Astrocyte of the spinal cord (primary cell): ENCODE data around the gene MOGAT3.

Experiments
- DNase-seq: peaks from one replicate; pipeline ENCODE4 v3.0.0; 2011; ENCODE audit warnings: low read depth, low spot score
- H3K4me3 ChIP-seq: 2 replicates; pipeline ENCODE4 v1.5.1; 2011; ENCODE audit warnings: low read depth, mild to moderate bottlenecking, low read length, moderate library complexity
- CTCF ChIP-seq: IDR thresholded peaks from 2 replicates; pipeline ENCODE4 v1.5.1; 2012; ENCODE audit warnings: low read depth, mild to moderate bottlenecking, low read length, inconsistent platforms
- in situ Hi-C: cut with HindIII; loops from 2 replicates; pipeline ENCODE4 v1.10.0; 2017; ENCODE audit warnings: low sequenced_read_pairs

The MOGAT3 gene

GRCh38 chr7:101198476-101198875 is 2.4 kb downstream of the MOGAT3 start:
- TF ChIP-seq CTCF: no peak
- in situ Hi-C loops: no loop called here
- no peak for DNase-seq

GRCh38 chr7:101197991-101198390 is 2.8 kb downstream of the MOGAT3 start:
- TF ChIP-seq CTCF: no peak
- no peak overlapping the region for H3K4me3 ChIP-seq
- no peak for DNase-seq
- in situ Hi-C loops: no loop called here

More at GRCh38 chr7:101198476-101198875, 2.4 kb downstream of the MOGAT3 start:
- no peak overlapping the region for H3K4me3 ChIP-seq

- DNase-seq: no peak
- no peak overlapping the region for H3K4me3 ChIP-seq
- in situ Hi-C loops: no loop called here
- no peak for TF ChIP-seq CTCF
Observed at GRCh38 chr7:101195884-101196283, 5.0 kb downstream of the MOGAT3 start.

DNA sequence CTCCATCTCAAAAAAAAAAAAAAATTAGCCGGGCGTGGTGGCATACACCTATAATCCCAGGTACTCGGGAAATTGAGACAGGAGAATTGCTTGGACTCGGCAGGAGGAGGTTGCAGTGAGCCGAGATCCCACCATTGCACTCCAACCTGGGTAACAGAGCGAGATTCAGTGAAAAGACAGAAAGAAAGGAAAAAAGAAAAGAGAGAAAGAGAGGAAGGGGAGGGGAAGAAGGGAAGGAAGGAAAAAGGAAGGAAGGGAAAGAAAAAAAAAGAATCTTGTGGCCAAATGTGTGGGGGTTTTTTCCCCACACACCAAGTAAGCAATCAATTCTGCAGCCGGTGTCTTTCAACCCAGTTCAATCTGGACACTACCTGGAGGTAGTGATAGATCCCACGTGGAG is 11.7 kb downstream of the MOGAT3 start:
- in situ Hi-C loops: no loop called here
- TF ChIP-seq CTCF: no peak
- DNase-seq: no peak
- H3K4me3 ChIP-seq: no peak overlapping the region

DNA sequence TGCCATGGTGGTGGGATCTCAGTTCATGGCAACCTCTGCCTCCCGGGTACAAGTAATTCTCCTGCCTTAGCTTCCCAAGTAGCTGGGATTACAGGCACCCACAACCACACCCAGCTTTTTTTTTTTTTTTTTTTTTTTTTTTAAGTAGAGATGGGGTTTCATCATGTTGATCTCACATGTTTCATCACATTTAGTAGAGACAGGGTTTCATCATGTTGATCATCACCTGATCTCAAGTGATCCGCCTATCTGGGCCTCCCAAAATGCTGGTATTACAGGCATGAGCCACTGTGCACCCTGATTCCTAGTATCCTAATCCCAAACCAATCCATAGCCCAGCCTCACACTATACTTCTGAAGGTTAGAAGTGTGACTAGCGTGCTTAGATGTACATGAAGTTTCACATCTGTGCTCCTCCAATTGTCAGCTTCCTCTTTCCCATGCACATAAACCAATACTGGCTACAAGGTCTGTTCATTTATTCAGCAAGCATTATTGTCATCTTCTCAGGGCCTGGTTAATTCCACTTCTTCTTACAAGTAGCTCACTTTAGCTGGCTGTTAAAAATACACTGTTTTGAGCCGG is 13.9 kb downstream of the MOGAT3 start:
- H3K4me3 ChIP-seq: no peak overlapping the region
- in situ Hi-C loops: no loop called here
- TF ChIP-seq CTCF: no peak
- no peak for DNase-seq

DNA sequence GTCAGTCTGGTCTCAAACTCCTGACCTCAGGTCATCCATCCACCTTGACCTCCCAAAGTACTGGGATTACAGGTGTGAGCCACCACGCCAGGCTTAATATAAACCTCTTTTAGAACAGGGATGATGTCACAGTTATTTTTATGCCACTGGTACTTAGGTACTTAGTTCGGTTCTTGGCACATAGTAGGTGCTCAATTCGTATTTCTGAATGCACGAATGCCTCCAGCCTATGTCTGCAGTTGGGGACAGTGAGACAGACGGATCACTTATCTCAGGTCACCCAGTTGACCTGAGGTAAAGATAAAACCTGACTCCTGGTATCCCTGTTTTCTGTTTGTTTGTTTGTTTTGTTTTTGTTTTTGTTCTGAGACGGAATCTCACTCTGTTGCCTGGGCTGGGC is 14.6 kb downstream of the MOGAT3 start:
- in situ Hi-C loops: no loop called here
- TF ChIP-seq CTCF: no peak
- no peak for DNase-seq

DNA sequence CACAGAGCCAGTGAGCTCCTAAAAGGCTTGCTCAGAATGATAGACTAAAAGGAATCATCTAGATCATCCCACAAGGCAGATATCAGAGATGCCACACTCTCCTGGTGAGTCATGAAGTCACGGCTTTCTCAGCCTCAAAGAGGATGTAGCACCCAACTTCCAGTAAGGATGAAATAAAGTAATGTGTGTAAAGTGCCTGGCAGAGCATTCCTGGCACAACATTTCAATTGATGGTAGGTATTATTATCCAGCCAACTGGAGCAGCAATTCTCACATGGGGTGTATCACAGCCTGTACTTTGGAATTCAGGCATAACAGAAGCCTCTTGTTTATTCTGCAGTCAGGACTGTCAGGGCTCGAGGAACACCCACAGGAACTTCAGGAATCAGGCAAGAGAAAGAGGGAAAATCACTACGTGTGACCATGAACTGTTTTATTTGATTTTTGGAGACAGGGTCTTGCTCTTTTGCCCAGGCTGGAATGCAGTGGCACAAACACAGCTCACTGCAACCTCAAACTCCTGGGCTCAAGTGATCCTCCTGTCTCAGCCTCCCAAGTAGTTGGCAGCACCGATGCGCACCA is 15.5 kb downstream of the MOGAT3 start:
- in situ Hi-C loops: no loop called here
- DNase-seq: peak; percentile 19
- H3K4me3 ChIP-seq: no peak overlapping the region
- no peak for TF ChIP-seq CTCF

More for the DNA sequence above, 14.6 kb downstream of the MOGAT3 start:
- H3K4me3 ChIP-seq: no peak overlapping the region
